Measurements from ENCODE around the gene SRGAP2.
"Not testable (repeated sequence)": the region's sequence is repeated elsewhere in the genome, so short reads cannot be mapped to it uniquely, and the experiment has no call there.

The SRGAP2 gene

DNA sequence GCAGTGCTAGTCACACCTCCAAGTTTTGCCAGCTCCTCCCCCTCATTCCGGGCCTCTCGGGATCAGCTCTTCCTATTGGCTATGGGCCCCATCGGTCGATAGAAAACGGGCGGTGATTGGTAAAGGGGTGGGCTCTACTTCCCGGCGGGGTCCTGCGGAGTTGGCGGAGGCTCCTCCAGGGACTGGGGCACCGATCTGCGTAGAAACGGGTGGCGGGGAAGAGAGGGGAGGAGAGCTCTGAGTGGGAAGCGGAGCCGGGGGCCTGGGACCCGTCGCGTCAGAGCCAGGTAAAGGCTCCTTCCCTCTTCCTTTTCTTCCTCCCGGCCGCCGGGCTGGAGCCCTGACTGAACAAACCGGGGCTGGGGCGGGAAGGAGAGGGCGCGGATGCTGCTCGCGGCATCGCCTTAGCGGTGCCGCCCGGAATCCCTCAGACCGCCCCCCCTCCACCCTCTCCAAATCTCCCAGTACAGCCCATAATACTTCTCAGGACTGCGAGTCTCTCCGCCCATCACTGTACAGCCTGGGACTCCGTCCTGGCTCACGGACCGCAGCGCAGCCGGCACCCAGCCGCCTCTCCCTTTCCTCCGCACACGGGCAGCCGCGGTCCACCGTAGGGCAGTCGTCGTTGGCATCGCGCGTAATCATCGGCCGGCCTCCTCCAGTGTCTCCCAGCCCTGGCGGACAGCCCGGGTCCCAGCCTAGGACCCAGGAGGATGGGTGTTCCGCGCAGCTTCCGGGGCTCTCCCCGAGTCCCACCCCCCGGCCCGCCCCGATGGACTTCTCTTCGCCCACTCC is at the start of gene SRGAP2:
TSS of gene SRGAP2 (plus strand) at position 178 of the 795 bp plus-strand sequence. CDS start 2,430 bp downstream, outside the sequence.
- peak; percentile 63 for DNase-seq

DNA sequence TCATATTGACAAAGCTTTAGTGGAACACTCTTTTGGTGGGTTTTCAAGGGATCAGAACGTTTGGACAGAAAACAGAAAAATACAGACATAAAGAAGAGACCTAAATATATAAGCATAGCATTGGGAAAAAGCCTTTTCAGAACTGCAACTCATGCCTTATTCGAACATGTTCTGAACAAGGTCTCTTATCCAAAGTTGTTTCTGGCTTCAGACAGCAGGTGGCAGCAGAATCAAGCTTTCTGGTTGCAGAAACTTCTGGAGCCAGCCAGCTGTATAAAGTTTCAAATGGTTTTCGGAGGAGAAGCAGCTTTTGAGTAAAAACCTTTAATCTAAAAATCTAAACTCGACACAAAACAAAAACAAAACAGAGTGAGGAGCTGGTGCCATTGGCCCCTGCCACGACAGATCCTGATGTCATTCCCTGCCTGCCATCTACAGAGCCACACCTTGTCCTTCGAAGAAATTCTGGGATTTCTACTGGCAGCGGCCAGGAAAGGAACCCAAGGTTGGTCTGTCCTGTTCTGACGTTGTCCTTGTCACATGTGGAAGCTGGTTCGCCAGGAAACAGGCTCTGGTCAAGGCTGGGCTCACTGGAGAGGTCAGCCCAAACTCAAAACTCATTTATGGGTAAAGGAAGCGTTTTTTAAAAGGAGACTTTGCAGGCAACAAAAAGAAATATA is 35.9 kb upstream of the SRGAP2 start:
- DNase-seq, result not testable (repeated sequence)

DNA sequence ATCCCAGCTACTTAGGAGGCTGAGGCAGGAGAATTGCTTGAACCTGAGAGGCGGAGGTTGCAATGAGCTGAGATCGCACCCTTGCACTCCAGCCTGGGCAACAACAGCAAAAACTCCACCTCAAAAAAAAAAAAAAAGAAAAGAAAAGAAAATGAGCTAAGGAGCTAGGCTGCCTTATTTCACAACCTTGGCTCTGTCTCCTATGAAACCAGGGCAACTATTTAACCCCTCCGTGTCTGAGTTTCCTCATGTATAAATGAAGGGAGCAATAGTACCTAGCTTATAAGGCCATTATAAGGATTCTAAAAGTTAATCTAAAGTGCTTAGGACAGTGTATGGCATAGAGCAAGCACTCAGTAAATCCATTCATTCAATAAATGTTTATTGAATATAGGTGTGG is 33.5 kb upstream of the SRGAP2 start:
- DNase-seq, result not testable (repeated sequence)

DNA sequence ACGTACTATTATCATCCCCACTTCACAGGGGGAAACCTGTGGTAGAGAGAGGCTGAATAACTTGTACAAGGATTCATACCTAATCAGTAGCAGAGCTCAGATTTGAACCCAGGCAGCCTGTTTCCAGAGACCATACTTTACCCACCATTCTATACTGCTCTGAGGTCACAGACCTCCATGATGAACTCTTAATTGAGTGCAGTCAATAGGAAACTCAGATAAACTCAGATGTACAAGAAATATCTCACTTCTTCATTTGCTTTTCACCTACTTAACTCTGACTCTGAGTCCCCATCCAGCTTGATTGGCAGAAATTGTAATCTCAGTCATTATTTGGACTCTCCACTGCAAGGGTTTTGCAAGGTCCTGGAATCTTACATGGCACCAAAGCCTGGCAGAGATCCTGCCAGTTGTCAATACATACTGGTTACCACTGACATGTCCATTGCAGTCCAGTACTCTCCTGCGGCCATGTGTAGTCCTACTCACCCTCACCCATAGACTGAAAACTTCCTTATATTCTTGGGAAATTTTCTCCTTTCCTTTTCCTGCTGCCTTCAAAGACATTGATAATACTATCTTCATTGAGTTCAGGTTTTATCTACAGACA is 30.1 kb upstream of the SRGAP2 start:
- DNase-seq, result not testable (repeated sequence)

DNA sequence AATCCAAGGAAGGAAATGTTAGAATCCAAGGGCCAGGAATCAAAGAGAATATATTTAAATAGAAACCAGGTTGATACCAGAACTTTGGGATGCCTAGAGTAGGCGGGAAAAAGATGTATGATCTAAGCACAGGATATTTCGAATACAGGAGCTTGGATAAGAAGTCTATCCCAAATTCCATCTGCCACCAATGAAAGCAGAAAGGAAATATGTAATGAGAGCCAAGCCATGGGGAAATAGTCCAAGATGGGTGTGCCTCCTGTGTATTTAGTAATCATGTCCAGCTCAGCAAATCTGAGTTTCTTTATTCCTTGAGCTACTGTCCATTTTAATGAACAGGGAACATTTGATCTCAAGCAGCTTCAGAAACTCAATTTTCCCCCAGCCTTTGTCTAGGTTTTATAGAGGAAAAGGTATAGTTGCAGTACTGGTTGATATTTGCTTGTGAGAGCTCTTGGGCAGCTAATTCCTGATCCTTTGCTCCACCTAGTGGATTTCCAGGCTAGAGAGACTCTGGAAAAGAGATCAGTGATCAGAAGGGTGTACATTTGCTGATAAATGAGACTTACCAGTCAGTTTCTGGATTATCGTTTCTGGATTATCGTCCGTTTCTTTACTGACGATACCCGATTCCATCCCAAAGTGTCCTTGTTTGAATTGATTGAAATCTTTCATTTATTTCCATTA is 29.0 kb upstream of the SRGAP2 start:
- not testable (repeated sequence) for DNase-seq

DNA sequence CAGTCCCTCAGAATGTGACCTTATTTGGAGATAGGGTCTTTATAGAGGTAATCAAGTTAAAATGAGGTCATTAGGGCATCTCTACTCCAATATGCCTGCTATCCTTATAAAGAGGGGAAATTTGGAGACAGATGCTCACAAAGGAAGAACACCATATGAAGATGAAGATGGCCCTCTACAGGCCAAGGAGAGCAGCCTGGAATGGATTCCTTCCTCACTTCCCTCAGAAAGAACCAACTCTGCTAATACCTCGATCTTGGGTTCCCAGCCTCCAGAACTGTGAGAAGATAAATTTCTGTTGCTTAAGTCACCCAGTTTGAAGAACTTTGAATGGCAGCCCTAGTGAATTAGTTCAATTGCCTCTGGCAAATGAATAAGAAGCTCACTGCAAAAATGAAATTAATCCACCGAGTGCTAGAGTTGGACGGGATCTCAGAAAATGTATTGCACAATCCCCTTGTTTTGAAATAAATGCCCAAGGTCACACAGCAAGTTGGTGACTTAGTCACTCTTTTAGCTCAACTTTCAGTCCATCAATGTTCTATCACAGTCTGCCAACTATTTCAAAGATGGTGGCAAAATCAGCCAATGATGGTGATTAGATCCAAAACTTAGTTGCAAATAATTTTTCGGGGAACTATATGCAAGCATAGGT is 27.8 kb upstream of the SRGAP2 start:
- DNase-seq, result peak; percentile 18

DNA sequence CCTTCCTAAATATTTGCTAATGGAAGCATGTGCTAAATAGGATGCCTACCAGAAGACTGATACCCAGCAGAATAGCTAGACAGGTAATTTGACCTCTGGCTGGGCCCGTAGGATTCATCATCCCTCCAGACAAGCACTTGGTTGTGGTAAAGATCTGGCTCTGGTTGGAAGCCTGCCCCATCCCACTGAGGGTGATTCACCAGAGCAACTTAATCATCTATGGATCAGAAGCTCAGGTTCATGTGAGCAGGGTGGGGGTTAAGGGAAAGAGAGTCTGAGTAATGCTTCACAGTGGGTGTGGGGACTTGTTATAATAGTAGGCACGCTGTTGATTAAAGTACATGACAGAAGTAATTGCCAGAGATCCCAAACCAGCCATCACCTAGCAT is 27.2 kb upstream of the SRGAP2 start:
- DNase-seq, result not testable (repeated sequence)

DNA sequence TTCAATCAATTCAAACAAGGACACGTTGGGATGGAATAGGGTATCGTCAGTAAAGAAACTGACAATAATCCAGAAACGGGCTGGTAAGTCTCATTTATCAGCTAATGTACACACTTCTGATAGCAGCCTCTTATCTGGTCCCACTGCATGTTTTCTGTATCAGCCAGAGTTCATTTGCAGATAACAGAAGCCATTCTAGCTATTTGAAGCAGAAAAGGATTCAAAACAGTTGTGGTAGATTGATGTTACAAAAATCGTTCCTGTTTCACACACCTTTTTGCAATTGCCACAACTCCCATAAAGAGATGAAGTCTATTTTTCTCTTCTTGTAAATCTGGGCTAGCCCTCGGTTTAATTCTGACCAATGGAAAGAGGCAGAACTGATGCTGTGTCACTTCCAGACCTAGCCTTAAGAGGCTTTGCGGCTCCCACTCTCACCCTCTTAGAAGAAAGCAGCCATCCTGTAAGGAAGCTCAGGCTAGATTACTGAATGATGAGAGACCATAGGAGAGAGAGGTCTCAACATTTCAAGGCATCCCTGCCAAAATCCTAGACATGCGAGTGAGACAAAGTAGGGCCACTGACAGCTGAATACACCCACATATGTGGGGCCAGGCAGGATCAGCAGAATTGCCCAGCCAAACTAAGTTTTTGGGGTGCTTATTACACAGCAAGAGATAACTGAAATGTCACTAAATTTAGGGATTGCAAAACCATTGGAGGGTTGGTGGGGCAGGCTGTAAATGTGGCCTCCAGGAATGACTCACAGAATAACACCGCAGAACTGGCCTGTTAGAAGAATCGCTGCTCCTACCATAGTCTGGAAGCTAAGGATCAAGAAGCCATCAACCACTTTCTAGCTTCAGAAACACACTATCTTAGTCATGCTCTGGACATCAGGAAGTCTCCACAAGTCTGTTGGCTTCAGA is 25.0 kb upstream of the SRGAP2 start:
- DNase-seq, result peak; percentile 9

DNA sequence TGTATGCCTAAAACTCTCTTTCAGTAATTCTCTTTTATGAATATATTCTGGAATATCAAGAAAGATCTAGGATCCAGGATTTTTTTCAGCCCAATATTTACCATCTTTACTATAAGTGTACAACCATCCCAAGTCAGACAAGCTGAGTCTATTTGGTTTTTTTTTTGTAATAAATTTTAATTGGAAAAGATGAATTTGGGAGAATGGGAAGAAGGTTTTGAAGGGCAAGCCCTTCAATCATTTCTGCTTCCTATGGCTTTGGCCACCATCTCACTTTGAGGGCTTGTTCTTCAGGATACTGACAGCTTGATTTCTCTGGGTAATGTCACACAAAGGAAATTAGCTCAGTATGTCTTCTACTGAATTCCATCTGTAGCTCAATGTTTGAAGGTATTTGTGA is 23.7 kb upstream of the SRGAP2 start:
- DNase-seq, result not testable (repeated sequence)

DNA sequence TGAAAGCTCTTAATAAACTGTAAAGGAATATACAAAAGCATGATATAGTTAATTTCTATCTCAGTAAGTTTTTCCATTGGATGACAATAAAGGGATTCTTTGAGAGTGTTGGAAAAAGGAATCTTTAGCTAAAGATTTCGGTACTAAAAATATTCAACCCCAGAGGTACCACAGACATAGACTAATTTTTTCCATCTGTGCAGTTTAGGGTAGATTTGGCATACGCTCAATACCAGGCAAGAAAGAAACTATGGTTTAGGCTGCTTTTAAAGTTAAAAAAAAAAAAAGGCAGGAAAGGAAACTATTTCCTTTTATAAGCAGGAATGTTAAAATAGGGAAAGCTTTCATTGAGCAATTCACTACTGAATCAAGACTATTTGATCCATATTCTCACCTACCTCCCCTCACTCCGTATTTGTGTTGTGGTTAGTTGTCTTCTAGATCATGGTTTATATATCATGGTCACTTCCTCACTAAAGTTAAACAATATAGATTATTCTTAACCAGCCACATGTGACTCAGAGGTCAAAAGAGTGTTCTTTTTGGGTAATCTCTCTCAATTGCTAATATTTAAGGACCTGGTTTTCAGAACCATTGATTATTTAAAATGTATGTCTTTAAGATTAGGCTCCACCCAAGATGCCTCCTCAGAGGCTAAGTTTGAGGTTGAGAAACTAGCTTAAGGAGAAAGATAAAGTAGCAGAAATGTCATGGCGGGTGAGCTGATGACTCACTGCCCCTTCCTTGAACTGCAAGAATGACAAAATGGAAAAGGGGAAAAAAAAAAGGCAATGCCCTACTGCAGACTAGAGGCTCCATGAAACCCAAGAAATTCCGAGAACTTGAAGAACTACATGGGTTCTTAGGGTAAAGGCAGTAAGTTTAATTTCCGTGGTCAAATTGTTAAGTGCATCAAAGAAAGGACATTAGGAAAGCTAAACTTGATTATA is 20.7 kb upstream of the SRGAP2 start:
- DNase-seq, result peak; percentile 0

DNA sequence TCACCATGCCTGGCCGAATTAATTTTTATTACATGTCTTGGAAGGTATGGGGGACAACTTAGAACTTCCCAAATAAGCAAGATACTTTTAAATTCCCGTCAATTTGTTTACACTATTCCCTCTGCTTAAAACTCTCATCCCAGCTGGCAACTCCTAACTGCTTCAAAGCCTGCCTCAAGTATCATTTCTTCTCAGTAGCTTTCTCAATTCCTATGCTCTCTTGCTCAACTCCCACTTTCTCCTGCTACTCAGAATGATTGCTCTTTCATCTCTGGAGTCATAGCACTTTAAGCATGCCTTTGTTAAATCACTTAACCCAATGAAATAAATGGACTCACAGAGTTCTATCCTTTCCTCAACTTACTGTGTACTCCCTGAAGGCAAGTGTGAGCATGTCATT is 19.6 kb upstream of the SRGAP2 start:
- DNase-seq, result not testable (repeated sequence)

DNA sequence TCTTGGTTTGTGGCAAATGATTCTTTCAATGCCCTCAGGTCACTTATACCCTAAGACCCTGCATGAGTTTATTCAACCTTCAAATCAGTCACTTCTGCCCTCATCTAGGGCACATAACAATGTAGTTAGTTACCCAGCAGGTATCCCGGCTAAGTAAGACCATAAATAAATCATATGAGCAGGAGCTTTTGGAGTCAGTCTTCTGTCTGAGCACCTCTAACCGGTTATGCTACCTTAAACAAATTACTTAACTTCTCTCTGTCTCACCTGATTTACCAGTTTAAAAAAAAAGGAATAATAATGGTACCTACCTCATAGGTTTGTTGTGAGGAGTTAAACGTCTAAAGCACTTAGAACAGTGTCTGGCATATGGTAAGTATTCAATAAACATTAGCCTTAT is 17.6 kb upstream of the SRGAP2 start:
- not testable (repeated sequence) for DNase-seq

DNA sequence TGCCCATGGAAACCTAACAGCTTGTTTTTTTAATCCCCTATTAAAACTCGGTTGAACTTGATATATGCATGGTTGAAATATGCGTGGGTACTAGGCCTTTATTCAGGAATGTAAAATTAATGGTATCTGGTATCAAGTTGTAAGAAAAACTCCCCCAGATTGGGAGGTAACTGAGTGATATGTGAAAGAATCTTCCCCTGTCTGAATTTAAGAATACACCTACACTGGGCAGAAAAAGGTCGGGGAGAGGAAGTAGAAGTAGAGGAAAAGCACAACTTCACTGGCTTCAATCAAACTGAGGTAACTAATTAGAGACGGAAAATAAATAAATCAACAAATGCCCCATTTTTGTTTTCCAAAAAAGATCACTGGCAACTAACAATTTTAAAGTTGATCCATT is 16.5 kb upstream of the SRGAP2 start:
- not testable (repeated sequence) for DNase-seq

DNA sequence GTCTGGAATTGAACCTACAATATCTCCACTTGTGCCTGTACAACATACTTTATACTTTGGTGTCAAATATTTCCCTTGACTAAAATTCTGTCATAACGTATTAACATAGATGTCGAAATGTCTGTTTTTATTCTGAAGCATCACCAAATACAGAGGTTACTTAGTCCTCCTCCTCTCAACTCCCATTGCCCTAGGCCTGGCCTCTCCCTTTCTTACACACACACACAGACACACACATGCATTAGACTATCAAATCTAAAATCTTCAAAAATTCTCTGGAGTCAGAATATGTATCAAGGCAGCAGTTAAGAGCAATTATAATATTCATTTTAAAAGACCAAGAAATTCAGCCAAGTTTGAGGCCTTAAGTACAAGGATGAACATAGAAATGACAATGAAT is 8.2 kb upstream of the SRGAP2 start:
- not testable (repeated sequence) for DNase-seq

DNA sequence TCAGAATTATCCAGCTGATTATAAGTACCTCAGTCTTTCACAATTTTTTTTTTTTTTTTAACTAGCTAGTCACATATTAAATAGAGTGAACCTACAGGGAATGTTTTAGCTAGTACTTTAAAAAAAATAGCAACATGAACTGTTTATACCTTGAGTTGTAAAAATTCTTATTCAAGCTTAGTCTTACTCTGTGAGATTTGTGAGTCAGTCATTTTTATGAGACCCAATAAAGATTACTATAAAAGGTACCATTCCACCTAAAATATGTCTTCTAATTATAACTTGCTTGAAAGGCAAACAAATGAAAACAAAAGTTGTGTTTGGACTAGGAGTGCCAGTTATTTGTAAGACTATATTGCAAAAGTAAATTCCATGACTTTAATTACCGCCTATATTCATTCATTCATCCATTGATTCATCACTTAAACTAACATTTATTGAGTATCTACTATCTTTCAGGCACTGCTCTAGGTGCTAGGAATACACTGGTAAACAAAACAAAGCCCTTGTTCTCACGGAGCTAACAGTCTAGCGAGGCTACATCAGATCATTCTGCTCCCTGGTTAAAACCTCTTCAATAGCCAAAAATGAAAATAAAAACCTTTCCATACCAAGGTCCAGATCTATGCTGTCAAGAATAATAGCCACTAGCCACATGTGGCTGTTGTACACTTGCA is 6.5 kb upstream of the SRGAP2 start:
- DNase-seq, result not testable (repeated sequence)

DNA sequence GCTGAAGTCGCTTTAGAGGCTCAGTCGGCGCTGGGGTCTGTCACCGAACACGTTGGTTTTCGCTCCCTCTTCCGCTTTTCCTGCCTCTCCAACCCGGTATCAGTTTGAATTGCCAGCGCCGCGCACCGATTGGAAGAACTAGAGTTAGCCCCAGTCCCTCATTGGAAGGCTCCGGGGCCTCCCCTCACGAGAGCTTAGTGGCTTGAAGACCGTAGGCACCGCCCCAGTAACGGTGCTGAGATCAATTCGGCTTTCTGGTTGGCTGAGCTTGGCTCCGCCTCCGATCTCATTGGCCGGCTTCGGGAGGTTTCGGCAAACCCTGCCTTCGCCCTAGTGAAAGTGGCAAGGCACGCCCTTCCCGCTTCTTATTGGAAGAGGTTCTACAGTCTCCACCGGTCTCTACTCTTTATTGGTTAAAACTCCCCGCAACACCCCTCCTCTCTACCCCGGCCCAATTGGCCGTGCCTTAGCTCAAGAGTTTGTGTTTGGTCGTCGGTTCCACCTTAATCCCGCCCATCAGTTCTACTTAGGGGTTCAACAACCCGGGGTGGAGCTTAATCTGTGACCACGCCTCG is 465 bp upstream of the SRGAP2 start, which contains the start of gene FAM72A:
TSS of gene FAM72A (minus strand) at position 51 of the 575 bp plus-strand sequence. CDS start 814 bp downstream, outside the sequence.
- DNase-seq, result peak; percentile 99

DNA sequence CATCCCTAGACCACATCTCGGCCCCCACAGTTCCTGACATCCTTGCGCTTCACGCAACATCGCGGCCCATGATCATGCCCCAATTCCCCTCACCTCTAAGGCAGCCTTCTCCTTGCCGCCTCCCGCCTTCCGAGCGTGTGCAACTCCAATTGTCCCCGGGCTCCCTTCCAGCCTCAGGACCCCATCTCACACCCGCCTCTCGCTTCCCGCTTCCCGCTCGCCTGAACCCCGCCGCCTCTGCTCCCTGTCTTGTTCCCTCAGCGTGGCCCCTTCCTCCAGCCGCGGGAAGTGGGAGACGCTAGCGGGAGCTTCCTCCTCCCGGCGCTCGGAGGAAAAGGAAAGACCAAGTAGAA is 794 bp downstream of the SRGAP2 start:
- DNase-seq, result not testable (repeated sequence)

DNA sequence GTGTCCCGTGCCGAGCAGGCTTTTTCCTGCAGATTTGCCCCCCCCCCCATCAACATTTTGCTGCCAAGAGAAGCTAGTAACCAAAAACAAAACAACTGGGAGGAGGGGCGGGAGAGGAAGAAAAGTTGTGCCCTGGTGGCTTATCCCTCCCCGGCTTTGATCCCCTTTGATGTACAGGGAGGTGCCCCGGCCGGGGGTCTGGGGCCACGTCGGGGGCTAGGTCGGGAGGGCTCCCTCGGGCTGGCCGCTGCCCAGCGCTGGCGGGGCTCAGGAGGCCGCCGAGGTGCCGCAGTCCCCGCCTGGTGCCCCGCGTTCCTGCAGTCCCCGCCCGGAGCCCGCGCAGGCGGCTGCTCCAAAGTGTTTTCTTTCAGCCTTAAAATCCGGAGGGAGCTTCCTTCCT is 1.5 kb downstream of the SRGAP2 start:
- DNase-seq, result peak; percentile 1

DNA sequence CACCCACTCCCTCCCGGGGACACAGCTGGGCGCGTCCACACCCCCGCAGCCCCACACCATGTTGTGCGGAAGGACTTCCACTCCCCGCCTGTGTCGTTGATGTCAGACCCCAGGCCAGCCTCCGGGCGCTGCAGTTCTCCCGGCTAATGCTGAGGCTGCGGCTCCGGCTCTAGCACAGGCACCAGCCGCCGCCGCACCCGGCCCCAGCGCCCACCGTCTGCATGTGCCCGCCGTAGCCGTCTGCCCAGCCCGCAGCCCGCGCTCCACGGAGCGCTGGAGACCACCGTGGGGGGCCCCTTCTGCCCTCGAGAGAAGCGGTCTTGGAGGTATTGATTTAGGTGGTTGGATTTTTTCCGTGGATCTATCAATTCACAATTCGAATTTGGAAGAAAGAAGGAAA is 2.2 kb downstream of the SRGAP2 start:
- not testable (repeated sequence) for DNase-seq

Data from hematopoietic multipotent progenitor cell treated with erythropoietin and hydrocortisone succinate and interleukin-3 and kit ligand, for 6 days (in vitro differentiated cells).